H1 (cell line): ENCODE data around the gene OXNAD1. TPM values are rescaled to one million over a fixed set of nuclear protein-coding genes. Genes with fewer than 3 reads are reported as not detected.

Experiments
- CTCF ChIA-PET: fragments of 300-600 bp; sonication (Branson Sonifier 250); formaldehyde crosslinking; loops from one replicate; lab custom pipeline; 2021; ENCODE audit not compliant: partially characterized antibody; lab: Charles Lee
- POLR2A ChIA-PET: fragments of 300-600 bp; sonication (Branson Sonifier 250); formaldehyde crosslinking; loops from one replicate; lab custom pipeline; 2021; ENCODE audit warnings: inconsistent platforms; ENCODE audit not compliant: partially characterized antibody; lab: Charles Lee
- DNase-seq, 2 experiments: peaks; one replicate each; pipeline versions ENCODE4 v3.0.0 to v3.0.0-alpha.2; 2010 to 2022; ENCODE audit warnings: low spot score in 2 of 2, low read depth in 1 of 2, mixed read lengths in 1 of 2
- FAIRE-seq: peaks from 2 replicates; lab custom pipeline; 2011; peaks lifted over from hg19 to GRCh38; lab: Jason Lieb, UNC
- H2AFZ ChIP-seq: 2 replicates; pipeline ENCODE4 v1.8.1; 2012; ENCODE audit warnings: low read length, inconsistent platforms
- H2AK5ac ChIP-seq: 2 replicates; pipeline ENCODE4 v1.6.1; 2013; ENCODE audit warnings: low read depth, low read length
- H2BK120ac ChIP-seq: replicated peaks from 2 replicates; pipeline ENCODE3; 2013; ENCODE audit warnings: low read depth, low read length, inconsistent platforms
- H2BK12ac ChIP-seq: 2 replicates; pipeline ENCODE4 v1.6.1; 2013; ENCODE audit warnings: low read depth, low read length
- H2BK15ac ChIP-seq: 2 replicates; pipeline ENCODE4 v1.6.1; 2013; ENCODE audit warnings: low read length
- H2BK20ac ChIP-seq: 2 replicates; pipeline ENCODE4 v1.6.1; 2013; ENCODE audit warnings: low read length
- H2BK5ac ChIP-seq: 2 replicates; pipeline ENCODE4 v1.6.1; 2013; ENCODE audit warnings: low read depth, low read length
- H3K14ac ChIP-seq: 2 replicates; pipeline ENCODE4 v1.6.1; 2013; ENCODE audit warnings: inconsistent platforms; ENCODE audit not compliant: insufficient read length
- H3K18ac ChIP-seq: 2 replicates; pipeline ENCODE4 v1.6.1; 2013; ENCODE audit warnings: low read length; ENCODE audit errors: extremely low read depth
- H3K23ac ChIP-seq: 2 replicates; pipeline ENCODE4 v1.6.1; 2013; ENCODE audit warnings: inconsistent platforms; ENCODE audit not compliant: insufficient read length
- H3K23me2 ChIP-seq: 2 replicates; pipeline ENCODE4 v1.6.1; 2013; ENCODE audit warnings: low read depth, low read length
- H3K27ac ChIP-seq: 2 replicates; pipeline ENCODE4 v1.6.1; 2011; ENCODE audit warnings: low read depth, low read length, inconsistent platforms
- H3K27me3 ChIP-seq, 4 experiments: replicated peaks in 1 of 4; 1 replicate in 1 of 4; 2 replicates in 3 of 4; pipeline versions ENCODE4 v1.6.1 to v1.8.1; 2011 to 2013; ENCODE audit warnings: low read length in 3 of 4, mild to moderate bottlenecking in 3 of 4, inconsistent platforms in 2 of 4, mixed read lengths in 2 of 4, moderate library complexity in 1 of 4; ENCODE audit not compliant: control insufficient read depth in 3 of 4, insufficient read depth in 3 of 4; ENCODE audit errors: extremely low read depth in 1 of 4
- H3K36me3 ChIP-seq, 4 experiments: 2 replicates each; pipeline versions ENCODE4 v1.6.1 to v1.8.1; 2011 to 2013; ENCODE audit warnings: mild to moderate bottlenecking in 4 of 4, low read length in 3 of 4, moderate library complexity in 2 of 4, control low read depth in 1 of 4, inconsistent platforms in 1 of 4; ENCODE audit not compliant: insufficient read depth in 4 of 4, control insufficient read depth in 2 of 4
- H3K4ac ChIP-seq: replicated peaks from 2 replicates; pipeline ENCODE3; 2013; ENCODE audit warnings: low read length, low read depth, mixed read lengths, inconsistent platforms; ENCODE audit not compliant: insufficient read length
- H3K4me1 ChIP-seq, 4 experiments: replicated peaks in 1 of 4; 1 replicate in 1 of 4; 2 replicates in 3 of 4; pipeline versions ENCODE4 v1.6.1 to v1.8.1; 2011 to 2013; ENCODE audit warnings: low read length in 3 of 4, inconsistent platforms in 2 of 4, mixed read lengths in 1 of 4; ENCODE audit not compliant: insufficient read depth in 4 of 4, control insufficient read depth in 3 of 4
- H3K4me2 ChIP-seq, 2 experiments: 2 replicates each; pipeline versions ENCODE4 v1.6.1 to v1.8.1; 2011 to 2013; ENCODE audit warnings: low read depth in 2 of 2, low read length in 2 of 2, control low read depth in 1 of 2, inconsistent platforms in 1 of 2, mild to moderate bottlenecking in 1 of 2; ENCODE audit not compliant: insufficient read depth in 1 of 2
- H3K4me3 ChIP-seq, 4 experiments: fragments of 200-600, 300-600 bp in 1 of 4; sonication (generic), shearing (Covaris generic), sonication (Bioruptor Twin) in 1 of 4; 2 replicates each; pipeline versions ENCODE4 v1.5.1 to v1.8.1; 2011 to 2016; ENCODE audit warnings: low read length in 4 of 4, low read depth in 3 of 4, control low read depth in 2 of 4, inconsistent platforms in 2 of 4, mild to moderate bottlenecking in 2 of 4, mixed read lengths in 1 of 4, moderate library complexity in 1 of 4; ENCODE audit not compliant: insufficient read depth in 2 of 4; ENCODE audit errors: extremely low read depth in 1 of 4
- H3K56ac ChIP-seq: replicated peaks from 2 replicates; pipeline ENCODE3; 2013; ENCODE audit warnings: low read depth, mild to moderate bottlenecking, mixed read lengths, low read length, inconsistent platforms; ENCODE audit not compliant: insufficient read length
- H3K79me1 ChIP-seq: 2 replicates; pipeline ENCODE4 v1.6.1; 2013; ENCODE audit warnings: low read depth, low read length, control low read depth
- H3K79me2 ChIP-seq, 2 experiments: 2 replicates each; pipeline versions ENCODE4 v1.6.1 to v1.8.1; 2012 to 2013; ENCODE audit warnings: low read length in 2 of 2, mild to moderate bottlenecking in 2 of 2, inconsistent platforms in 1 of 2; ENCODE audit not compliant: insufficient read depth in 2 of 2, control insufficient read depth in 1 of 2
- H3K9ac ChIP-seq, 4 experiments: replicated peaks in 1 of 4; 1 replicate in 1 of 4; 2 replicates in 3 of 4; pipeline versions ENCODE4 v1.6.1 to v1.8.1; 2011 to 2013; ENCODE audit warnings: low read depth in 3 of 4, low read length in 3 of 4, control low read depth in 2 of 4, mild to moderate bottlenecking in 2 of 4, moderate library complexity in 2 of 4, inconsistent platforms in 1 of 4; ENCODE audit errors: extremely low read depth in 1 of 4
- H3K9me3 ChIP-seq, 2 experiments: 2 replicates each; pipeline versions ENCODE4 v1.6.1 to v1.8.1; 2012 to 2013; ENCODE audit warnings: mild to moderate bottlenecking in 2 of 2, moderate library complexity in 2 of 2, control low read depth in 1 of 2, inconsistent platforms in 1 of 2, low read depth in 1 of 2, low read length in 1 of 2, mixed read lengths in 1 of 2; ENCODE audit not compliant: insufficient read depth in 2 of 2
- H4K20me1 ChIP-seq, 2 experiments: replicated peaks in 1 of 2; 2 replicates each; pipeline versions ENCODE3 to v1.8.1; 2011 to 2013; ENCODE audit warnings: inconsistent platforms in 2 of 2, low read length in 2 of 2, mild to moderate bottlenecking in 1 of 2; ENCODE audit not compliant: insufficient read depth in 2 of 2, control insufficient read depth in 1 of 2
- H4K5ac ChIP-seq: 2 replicates; pipeline ENCODE4 v1.6.1; 2013; ENCODE audit warnings: low read length, low read depth, mixed read lengths, inconsistent platforms; ENCODE audit not compliant: insufficient read length
- H4K8ac ChIP-seq: 2 replicates; pipeline ENCODE4 v1.8.0; 2013; ENCODE audit warnings: mild to moderate bottlenecking, moderate library complexity, low read length, inconsistent platforms; ENCODE audit not compliant: insufficient read depth; ENCODE audit errors: extremely low read depth
- H4K91ac ChIP-seq: replicated peaks from 2 replicates; pipeline ENCODE3; 2013; ENCODE audit warnings: low read length, mixed read lengths, inconsistent platforms; ENCODE audit not compliant: insufficient read length
- CEBPB ChIP-seq: IDR thresholded peaks from 2 replicates; pipeline ENCODE4 v1.6.1; 2012; ENCODE audit warnings: low read depth, low read length
- CTCF ChIP-seq, 3 experiments: IDR thresholded peaks; 1 replicate in 2 of 3; 2 replicates in 1 of 3; pipeline versions ENCODE4 v1.5.1 to v1.6.1; 2011; ENCODE audit warnings: low read length in 3 of 3, mild to moderate bottlenecking in 3 of 3, inconsistent platforms in 2 of 3, low read depth in 1 of 3, moderate library complexity in 1 of 3; ENCODE audit not compliant: insufficient read depth in 1 of 3; ENCODE audit errors: control extremely low read depth in 1 of 3
- EP300 ChIP-seq, 2 experiments: IDR thresholded peaks; 1 replicate in 1 of 2; 2 replicates in 1 of 2; pipeline ENCODE4 v1.6.1; 2011 to 2012; ENCODE audit warnings: low read depth in 2 of 2, low read length in 2 of 2, mild to moderate bottlenecking in 2 of 2, borderline replicate concordance in 1 of 2, inconsistent platforms in 1 of 2, moderate library complexity in 1 of 2
- KDM1A ChIP-seq: fragments of 200-600, 300-600 bp; sonication (generic); IDR thresholded peaks from 2 replicates; pipeline ENCODE4 v1.7.1; 2016; ENCODE audit warnings: mild to moderate bottlenecking, low read length, borderline replicate concordance
- NANOG ChIP-seq: IDR thresholded peaks from 2 replicates; pipeline ENCODE4 v1.6.1; 2011; ENCODE audit warnings: low read length, low read depth, mild to moderate bottlenecking, inconsistent platforms; ENCODE audit not compliant: insufficient read depth, poor library complexity, severe bottlenecking
- POLR2A ChIP-seq, 2 experiments: IDR thresholded peaks; 1 replicate in 1 of 2; 2 replicates in 1 of 2; pipeline ENCODE4 v1.6.1; 2011; ENCODE audit warnings: low read depth in 2 of 2, low read length in 2 of 2, mild to moderate bottlenecking in 2 of 2; ENCODE audit errors: control extremely low read depth in 1 of 2
- RAD21 ChIP-seq, 2 experiments: IDR thresholded peaks in 1 of 2; conservative IDR thresholded peaks in 1 of 2; 2 replicates each; pipeline ENCODE4 v1.6.1; 2011; ENCODE audit warnings: low read depth in 2 of 2, low read length in 2 of 2, improper control_type of control experiment in 1 of 2, inconsistent platforms in 1 of 2, mild to moderate bottlenecking in 1 of 2, moderate library complexity in 1 of 2
- RBBP5 ChIP-seq: IDR thresholded peaks from 2 replicates; pipeline ENCODE4 v1.7.1; 2012; ENCODE audit warnings: low read depth, mild to moderate bottlenecking, inconsistent platforms, low read length, moderate library complexity, borderline replicate concordance
- SP4 ChIP-seq: IDR thresholded peaks from 2 replicates; pipeline ENCODE4 v1.6.1; 2012; ENCODE audit warnings: low read length, inconsistent platforms
- TAF7 ChIP-seq: optimal IDR thresholded peaks from 2 replicates; pipeline ENCODE3; 2011; ENCODE audit warnings: low read depth, mild to moderate bottlenecking, inconsistent platforms, low read length, moderate library complexity, borderline replicate concordance
- WGBS, 2 experiments: shearing (Covaris generic) in 1 of 2; methylation state at CpG; one replicate each; pipeline versions ENCODE4 v1.1.6 to v1.1.7; 2013 to 2015; ENCODE audit warnings: low lambda C conversion rate in 2 of 2, mixed read lengths in 2 of 2, inconsistent platforms in 1 of 2, low coverage in 1 of 2, missing lambda C conversion rate in 1 of 2; ENCODE audit not compliant: insufficient replicate concordance in 2 of 2, insufficient coverage in 1 of 2, insufficient read length in 1 of 2; ENCODE audit errors: extremely low coverage in 1 of 2, missing lambda C conversion rate in 1 of 2; 5-methylcytosine and 5-hydroxymethylcytosine counted together
- polyA plus RNA-seq, 7 experiments: library from polyadenylated mRNA; depleted of rRNA in 3 of 7; stranded (reverse) in 5 of 7; unstranded in 2 of 7; fragments of >200 nt in 5 of 7; fragments of 200-250 nt in 2 of 7; gene quantifications; 1 replicate in 5 of 7; 2 replicates in 1 of 7; 4 replicates in 1 of 7; pipeline versions ENCODE4 v1.2.1 to v1.2.3, GENCODE V29; 2011 to 2013; ENCODE audit warnings: missing spikeins in 2 of 7, mixed read lengths in 2 of 7
- total RNA-seq: library from RNA; stranded (reverse); fragmentation: NEBNext Ultra II Directional; extraction: Animal tissue kit (Norgen Biotek cat#: 25700); gene quantifications from 2 replicates; pipeline ENCODE4 v1.2.1, GENCODE V29; 2021

OXNAD1 gene
- total and polyA plus RNA-seq, 2 of the 8 experiments (the other 6 are each of a cell fraction or from before 2014, with no cell fraction given), result 14.9 to 24.8 TPM

- H2AFZ ChIP-seq, result no peak overlapping the region
- WGBS, 2 experiments, result 90% methylated on average over 2 of the region's 2 CpGs; no CpG with 5 or more reads in 1 of the 2 experiments
- no peak overlapping the region for H2BK120ac ChIP-seq
- H4K5ac ChIP-seq, result no peak overlapping the region
- FAIRE-seq (no peak), DNase-seq (no peak)
- H4K91ac ChIP-seq, result no peak overlapping the region
- H3K9me3 ChIP-seq, result no peaks in the 10 kb centered on the region
- peaks cover 0 to 2% of the 10 kb centered on the region in 2 experiments for H4K20me1 ChIP-seq
- H3K56ac ChIP-seq, result no peak overlapping the region
- no peaks in the 10 kb centered on the region for H3K4me1 ChIP-seq
- H3K79me2 ChIP-seq, result peaks cover 0 to 12% of the 10 kb centered on the region in 2 experiments; a peak in 2 of 4 replicates
- H3K4me3 ChIP-seq, result no peak overlapping the region
- ChIA-PET POLR2A (interaction anchor here (1.1 kb wide), 1 partner anchor 10 kb away, joined by 3 read pairs; no protein-coding TSS in a partner anchor), CTCF (interaction anchor here (0.6 to 2.7 kb wide), 4 partner anchors 9 to 1680 kb away, joined by 3 to 10 read pairs (median 4); no protein-coding TSS in a partner anchor)
- no peak overlapping the region for H2BK12ac ChIP-seq
- no peaks in the 10 kb centered on the region for H3K27me3 ChIP-seq
- H3K14ac ChIP-seq, result no peak overlapping the region
- no peak overlapping the region for H3K4me2 ChIP-seq
- H4K8ac ChIP-seq, result no peak overlapping the region
- peak overlapping the region in 1 of 4 experiments; percentile 25; a peak in 2 of 7 replicates for H3K9ac ChIP-seq
- no peak overlapping the region for H2BK15ac ChIP-seq
- no peak overlapping the region for H3K18ac ChIP-seq
- H3K23ac ChIP-seq, result no peak overlapping the region
- no peak overlapping the region for H3K27ac ChIP-seq
- H2BK20ac ChIP-seq, result no peak overlapping the region
- no peak overlapping the region for H2AK5ac ChIP-seq
- peaks cover 0 to 13% (median 3%) of the 10 kb centered on the region in 4 experiments; a peak in 5 of 8 replicates for H3K36me3 ChIP-seq
- H3K79me1 ChIP-seq, result no peaks in the 10 kb centered on the region
- no peaks in the 10 kb centered on the region; the same call in 1 of the 2 replicates for H3K23me2 ChIP-seq
- no peak overlapping the region for H2BK5ac ChIP-seq
- no peak overlapping the region for H3K4ac ChIP-seq
- no peak for TF ChIP-seq RBBP5
- TF ChIP-seq RAD21 (IDR thresholded peaks at IDR 0.05 in 1 of 2, conservative IDR thresholded peaks at IDR 0.05 in 1 of 2; ENCODE audit: low read depth in 2 of 2, low read length in 2 of 2), result no peak
- TF ChIP-seq CTCF (IDR thresholded peaks at IDR 0.05; ENCODE audit: control extremely low read depth in 1 of 3, insufficient read depth in 1 of 3, low read depth in 1 of 3, low read length in 3 of 3), result no peak
- no peak for TF ChIP-seq EP300 (IDR thresholded peaks at IDR 0.05; ENCODE audit: borderline replicate concordance in 1 of 2, low read depth in 2 of 2, low read length in 2 of 2)
- no peak for TF ChIP-seq SP4
- TF ChIP-seq CEBPB, result no peak
- TF ChIP-seq TAF7, result no peak
- TF ChIP-seq NANOG, result no peak
- TF ChIP-seq KDM1A, result no peak
- TF ChIP-seq POLR2A (IDR thresholded peaks at IDR 0.05; ENCODE audit: control extremely low read depth in 1 of 2, low read depth in 2 of 2, low read length in 2 of 2), result no peak
Measured at GRCh38 chr3:16257309-16257708, 7.7 kb upstream of the OXNAD1 start.
